MV-4-11 (cell line): ENCODE results near the gene INPP5D.
"Not testable (repeated sequence)": the region's sequence is repeated elsewhere in the genome, so short reads cannot be mapped to it uniquely, and the experiment has no call there.

ENCODE experiments used
- DNase-seq: peaks from one replicate; lab custom pipeline; 2025; lab: John Stamatoyannopoulos, UW

Gene INPP5D

DNA sequence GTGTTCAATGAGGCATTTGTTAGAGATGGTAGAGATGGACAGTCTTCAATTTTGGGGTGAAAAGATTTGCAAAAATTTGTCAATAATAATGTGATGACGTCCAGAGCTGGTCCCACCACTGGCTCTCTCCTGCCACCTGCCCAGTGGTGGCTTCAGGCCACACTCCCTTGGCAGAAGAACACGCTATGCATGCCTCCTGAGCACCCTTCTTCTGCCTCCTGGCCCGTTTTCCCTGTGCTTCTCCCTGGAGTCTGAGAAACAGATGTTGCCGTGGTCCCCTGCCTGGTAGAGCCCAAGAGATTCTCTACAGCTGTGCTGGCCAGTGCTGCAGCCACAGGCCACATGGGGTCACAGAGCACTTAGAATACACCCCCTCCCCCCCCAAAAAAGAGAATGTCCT, 33.6 kb downstream of the INPP5D start:
- no peak for DNase-seq

DNA sequence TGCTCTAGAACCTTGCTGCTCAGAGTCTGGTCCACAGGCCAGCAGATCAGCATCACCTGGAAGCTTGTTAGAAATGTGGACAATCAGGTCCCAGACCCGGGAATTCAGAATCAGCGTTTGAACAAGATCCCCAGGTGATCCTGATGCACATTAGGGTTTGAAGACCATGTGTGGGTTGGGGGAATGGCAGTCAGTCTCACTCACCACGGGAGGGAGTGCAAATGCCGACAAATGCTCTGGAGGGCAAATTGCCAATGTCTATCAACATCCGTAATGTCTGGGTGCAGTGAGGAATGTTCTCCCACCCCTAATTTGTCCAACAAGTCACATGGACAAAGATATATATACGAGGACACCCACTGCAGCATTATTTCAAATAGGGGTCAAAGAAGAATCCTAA, 34.5 kb downstream of the INPP5D start:
- DNase-seq: no peak

DNA sequence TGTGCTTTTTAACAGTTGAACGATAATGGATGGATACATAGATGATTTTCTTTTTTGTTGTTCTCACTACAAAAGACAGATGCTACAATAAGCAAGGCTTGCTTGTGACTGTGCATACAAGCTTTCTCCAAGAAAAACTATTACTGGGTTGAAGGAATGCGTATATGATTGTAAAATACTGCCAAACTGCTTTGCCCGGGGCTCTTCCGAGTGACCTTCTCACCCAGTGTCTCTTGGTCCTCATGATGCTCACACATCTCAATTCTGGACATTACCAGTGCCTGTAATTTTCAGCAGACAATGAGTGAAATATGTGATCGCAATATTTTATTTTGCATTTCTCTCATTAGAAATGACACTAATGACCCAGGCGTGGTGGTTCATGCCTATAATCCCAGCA, 35.9 kb downstream of the INPP5D start:
- DNase-seq: no peak

DNA sequence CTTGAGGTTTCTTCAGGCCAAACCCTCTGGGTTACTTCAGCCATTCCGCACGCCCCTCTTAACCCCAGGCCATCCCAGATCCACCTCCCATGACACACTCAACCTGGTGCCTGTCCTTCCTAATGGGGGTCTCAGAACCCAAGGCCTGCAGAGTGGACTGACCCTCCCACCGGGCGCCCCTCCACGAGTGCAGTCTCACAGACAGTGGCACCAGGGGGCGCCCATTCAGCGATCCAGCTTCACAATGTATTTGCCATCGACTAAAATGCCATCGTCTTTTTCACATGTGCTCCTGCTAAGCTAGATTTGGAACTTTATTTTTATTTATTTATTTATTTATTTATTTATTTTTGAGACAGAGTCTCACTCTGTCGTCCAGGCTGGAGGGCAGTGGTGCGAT, 38.5 kb downstream of the INPP5D start:
- DNase-seq: no peak

DNA sequence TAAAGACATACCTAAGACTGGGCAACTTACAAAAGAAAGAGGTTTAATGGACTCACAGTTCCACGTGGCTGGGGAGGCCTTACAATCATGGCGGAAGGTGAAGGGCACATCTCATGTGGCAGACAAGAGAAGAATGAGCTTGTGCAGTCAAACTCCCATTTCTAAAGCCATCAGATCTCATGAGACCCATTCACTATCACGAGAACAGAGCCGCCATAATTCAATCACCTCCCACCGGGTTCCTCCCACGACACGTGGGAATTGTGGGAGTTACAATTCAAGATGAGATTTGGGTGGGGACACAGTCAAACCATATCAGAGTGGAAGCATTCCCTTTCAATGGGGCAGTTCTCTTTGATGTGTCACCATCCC, 39.7 kb downstream of the INPP5D start:
- DNase-seq: not testable (repeated sequence)

DNA sequence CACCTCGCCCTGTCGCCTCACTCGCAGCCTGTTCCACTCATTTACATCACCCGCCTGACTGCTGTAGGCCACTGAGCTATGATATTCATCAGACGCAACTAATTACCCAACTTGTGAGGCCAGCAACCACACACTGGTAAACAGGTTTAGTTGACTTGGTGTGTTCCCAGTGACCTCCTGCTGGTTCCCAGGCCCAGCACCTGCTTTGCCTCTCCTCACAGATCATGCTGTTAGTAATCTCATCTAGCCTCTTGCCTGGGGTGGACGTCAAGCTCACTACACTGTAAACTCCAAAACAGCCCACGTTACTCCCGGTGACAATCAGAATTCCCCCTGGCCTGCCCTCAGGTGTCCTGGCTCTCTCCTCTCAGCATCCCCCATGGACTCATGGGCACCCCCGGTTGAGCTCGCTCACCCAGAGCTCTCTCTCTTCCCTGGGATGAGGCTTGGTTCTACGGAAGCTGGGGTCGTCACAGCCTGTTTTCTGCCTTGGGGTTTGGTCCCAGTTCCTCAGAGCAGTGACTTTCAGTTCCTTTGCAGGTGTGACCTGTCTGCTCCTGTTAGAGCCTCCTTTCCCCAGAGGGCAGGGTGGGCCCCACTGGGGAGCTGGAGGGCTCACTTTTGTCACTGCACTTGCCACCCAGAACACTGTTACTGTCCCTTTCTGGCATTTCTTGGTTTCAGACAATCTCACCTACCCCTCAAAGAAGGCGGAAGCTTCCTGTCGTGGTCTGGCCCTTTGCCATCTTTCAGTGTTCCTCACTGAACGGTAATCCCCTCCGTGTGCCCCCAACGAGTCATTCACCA, 40.3 kb downstream of the INPP5D start:
- DNase-seq: peak; percentile 56

DNA sequence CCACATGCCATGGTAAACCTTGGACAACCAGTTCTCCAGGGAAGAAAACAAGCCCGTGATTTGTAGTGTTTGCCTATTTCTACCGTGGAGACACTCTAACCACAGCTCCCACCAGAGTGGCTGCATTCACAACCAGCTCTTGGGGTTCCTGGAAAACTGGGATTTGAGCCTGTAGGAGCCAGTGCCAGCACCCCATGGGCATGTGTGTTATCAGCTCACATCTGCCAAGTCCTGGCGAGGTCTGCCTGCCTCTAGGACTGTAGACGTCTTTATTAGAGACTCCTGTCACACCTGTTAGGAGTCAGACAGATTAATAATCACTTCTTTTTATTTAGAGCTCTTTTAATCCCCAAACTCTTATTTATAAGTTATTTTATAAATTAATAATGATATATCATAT, 41.0 kb downstream of the INPP5D start:
- no peak for DNase-seq

DNA sequence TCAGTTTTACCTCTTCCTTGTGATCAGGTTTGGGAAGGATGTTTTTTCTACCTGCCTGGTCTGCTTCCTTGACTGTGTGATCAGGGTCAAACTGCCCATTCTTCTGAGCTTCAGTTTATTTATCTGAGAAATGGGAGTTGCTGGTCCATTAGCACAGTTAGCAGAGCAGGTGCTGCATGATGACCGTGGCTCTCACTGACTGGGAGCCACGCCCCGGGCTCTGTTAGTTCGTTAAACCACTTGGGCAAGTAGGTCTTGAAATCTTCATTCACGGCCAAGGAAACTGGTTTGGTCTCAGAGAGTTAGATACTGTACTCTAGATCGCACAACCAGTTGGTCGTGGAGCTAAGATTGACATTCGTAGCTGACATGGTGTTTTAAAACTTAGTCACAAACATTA, 41.7 kb downstream of the INPP5D start:
- no peak for DNase-seq

DNA sequence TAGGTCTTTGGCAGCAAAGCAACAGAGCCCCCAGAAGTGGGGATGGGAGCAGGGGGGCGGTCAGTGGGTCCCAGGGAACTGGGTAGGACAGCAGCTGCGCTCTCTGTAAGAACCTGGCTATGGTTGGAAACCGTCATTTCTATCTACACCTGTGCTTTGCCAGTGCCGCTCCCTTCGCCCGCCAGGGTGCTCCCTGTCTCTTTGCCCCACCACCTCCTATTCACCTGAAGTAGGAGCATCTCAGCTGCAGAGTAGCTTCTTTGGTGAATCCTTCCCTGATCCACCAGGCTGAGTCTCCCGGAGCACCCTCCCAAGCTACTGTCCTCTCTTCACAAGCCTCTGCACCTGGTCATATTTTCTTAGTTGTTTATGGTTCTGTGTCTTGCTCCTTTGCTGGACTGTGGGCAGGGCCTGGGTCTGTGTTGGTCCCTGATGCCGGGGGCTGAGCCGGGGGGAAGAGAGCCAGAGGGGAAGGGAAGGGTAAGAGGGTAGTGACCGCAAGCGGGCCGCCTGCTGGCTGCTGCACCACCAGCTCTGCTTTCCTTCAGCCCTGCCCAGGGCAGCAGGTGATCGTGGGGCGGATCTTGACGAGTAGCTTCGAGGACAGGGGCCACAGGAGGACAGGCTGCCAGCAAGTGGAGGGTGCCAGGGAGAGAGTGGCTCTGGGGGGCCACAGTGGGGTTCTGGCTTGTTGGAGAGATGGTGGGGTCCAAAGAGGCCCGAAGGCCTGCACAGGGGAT, 45.2 kb downstream of the INPP5D start:
- DNase-seq: no peak

DNA sequence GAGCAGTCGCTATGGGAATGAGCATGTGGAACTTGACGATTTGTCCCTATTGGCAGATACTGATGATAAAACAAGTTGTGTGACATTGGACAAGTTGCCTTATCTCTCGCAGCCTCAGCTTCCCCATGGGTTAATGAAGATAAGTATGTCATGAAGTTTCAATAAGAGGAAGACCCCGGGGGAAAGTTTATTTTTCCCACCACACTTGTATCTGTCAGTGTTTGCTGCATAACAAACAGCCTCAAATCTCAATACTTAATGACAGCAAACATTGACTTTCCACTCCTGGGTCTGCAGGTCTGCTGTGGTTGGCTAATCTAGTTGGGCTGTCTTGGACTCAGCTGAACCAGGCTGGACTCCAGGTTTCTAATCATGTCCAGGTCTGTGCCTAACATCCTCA, 45.8 kb downstream of the INPP5D start:
- no peak for DNase-seq

DNA sequence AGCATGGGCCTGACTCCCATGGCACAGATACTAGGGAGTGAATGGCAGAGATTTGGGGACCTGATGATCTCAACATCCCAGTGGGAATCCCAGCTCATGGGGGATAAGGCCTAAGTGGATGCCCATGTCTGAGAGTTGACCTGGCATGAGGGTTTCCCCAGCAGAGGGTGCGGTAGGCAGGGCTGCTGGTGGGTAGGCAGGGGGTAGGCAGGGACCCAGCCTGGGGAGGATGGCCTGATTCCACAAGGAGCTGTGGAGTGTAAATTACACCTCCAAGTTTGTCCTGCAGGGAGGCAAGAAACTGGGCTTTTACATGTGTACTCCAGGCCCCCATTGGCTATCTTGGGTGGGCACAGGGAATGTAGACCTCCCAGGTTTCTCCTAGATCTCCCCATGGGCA, 46.9 kb downstream of the INPP5D start:
- no peak for DNase-seq

DNA sequence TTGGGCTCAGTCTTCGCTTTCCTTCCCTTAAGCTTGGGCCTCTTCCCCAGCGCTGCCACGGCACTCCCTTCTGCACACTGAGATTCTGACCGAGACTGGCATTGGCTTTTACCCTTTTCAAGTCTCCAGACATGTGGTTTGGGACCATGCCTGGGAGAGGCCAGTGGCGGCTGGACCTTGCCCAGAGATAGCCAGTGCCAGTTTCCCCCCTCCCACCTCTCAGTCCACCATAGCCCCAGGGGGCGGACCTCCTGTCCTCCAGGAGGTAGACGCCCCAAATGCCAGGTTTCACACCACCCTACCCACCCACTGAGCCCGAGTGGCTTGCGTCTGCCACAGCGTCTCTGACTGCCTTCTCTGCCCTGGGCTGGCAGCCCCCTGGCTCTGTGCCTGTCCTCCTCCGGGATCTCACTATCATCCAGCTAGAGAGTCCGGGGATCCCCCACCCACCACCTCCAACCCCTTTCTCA, 47.7 kb downstream of the INPP5D start:
- no peak for DNase-seq

DNA sequence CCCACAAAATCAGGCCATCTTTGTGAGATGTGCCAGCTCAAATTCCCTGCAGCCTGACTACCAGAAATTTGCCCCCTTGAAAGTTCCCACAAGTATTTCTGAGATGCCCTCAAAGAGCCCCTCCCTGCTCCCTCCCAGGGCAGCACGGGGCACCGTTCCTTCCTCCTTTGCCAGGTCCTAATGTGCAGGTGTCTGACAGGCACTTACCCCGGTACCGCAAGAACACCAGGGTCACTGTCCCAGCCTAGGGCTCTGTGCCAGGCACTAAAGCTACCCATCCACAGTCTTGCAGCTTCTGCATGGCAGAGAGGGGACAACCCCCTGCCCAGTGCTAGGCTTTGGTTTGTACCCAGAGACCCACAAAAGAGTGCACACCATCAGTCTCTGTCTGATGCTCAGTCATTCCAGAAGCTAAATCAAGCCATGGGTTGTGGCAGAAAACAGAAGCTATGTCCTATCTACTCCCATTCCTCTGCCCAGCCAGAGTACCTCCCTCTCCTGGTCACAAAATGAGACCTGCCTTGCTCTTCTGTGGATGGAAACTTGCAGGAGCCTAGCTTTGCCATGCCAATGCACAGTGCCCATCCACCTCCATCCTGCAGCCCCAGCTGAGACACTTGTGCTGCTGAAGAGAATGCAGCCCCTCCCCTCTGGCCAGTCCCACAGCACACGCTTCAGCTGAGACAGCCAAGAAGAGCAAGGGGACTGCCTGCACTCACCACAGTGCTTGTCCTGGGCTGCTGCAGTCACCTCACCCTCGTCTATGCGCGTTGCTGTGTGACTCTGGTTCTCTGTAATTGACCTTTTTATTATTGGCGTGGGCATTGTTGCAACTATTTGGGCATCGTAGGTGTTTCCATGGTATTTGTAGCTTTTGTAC, 48.7 kb downstream of the INPP5D start:
- no peak for DNase-seq

DNA sequence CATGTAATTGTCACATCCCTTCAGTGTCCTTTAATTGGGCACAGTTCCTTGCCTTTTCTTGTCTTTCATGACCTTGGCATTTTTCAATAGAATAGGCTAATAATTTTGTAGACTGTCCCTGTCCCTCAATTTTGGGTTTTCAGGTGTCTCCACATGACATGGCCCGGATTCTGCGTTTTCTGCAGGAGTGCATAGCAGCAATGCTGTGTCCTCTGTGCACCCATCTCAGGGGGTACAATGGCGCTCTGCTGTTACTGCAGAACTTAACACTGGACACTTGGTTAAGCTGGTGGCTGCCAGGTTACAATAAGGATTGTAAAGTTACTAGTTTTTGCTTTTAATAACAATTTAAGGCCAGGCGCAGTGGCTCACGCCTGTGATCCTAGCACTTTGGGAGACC, 51.3 kb downstream of the INPP5D start:
- no peak for DNase-seq

DNA sequence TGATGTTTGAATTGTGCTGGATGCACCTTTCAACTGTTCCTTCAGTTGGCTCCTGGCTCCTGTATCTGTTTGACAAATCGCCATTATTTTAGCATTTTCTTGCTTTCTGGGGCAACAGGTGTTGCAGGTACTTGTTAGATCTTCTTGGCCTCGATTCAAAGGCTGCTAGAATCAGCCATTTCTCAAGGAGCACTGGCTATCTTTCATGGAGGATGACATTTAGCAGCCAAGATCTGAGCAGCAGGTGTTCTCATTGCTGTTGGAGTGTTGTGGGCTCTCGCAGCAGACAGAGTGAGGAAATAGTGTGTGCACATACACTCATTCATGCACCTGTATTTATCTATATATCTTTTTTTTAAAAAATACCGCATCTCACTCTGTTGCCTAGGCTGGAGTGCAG, 52.2 kb downstream of the INPP5D start:
- DNase-seq: no peak

DNA sequence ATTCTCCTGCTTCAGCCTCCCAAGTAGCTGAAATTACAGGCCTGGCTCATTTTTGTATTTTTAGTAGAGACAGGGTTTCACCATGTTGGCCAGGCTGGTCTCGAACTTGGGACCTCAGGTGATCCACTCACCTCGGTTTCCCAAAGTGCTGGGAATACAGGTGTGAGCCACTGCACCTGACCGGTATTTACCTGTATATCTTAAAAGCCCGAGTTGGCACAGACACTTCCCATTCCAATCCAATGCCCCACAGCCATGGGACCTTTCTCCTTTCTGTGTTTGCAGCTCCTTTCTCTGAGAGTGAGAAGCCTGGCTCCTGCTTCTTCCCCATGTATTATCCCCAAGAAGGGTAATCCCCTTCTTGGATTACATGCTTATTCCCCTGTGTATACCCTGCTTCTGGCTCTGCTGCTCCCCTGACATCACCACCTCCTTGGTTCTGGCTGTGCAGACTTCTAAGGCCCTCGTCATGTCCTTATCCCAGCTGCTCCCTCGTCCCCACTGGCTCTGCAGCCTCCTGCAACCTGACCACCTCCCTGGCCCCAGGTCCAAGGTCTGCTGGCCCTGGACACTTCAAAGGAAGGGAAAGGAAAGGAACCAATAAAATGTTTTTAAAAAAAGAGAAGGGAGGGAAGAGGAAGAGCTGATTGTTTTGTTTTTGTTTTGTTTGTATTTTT, 52.8 kb downstream of the INPP5D start:
- DNase-seq: no peak

DNA sequence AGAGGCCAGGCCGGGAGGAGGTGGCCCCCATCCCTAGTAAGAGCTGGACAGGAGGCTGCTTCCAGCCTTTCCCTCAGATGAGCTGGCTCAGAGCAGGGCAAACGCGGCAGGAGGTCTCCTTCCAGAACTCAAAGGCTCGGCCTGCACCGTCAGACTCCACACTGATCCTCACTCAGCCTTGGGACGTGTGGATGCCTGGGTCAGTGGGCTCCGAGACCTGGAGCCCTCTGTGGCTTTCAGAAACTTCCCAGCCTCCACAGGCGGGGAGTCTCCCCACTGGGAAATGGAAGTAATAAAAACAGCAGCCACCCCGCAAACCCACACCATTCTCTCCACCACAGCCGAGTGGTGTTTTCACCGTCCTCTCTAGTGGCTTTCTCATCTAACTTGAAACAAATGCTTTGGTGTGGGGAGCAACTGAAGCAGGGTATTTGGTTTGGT, 54.3 kb downstream of the INPP5D start:
- peak; percentile 5 for DNase-seq

DNA sequence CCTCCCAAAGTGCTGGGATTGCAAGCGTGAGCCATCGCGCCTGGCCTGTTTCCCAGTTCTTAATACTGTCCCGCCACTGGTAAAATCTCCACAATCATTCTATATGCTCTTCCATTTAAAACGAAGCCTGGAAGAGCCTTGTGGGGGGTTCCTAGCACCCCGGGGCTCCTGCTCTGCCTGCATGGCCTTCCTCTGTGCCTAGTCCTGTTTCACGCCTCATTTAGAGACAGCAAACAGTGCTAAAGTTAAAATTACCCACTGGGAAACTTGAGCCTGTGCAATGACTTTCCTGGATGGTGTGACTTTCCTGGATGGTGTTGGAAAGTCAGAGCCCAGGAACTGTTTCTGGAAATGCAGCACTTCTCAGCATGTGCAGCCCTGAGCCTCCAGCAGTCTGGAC, 55.0 kb downstream of the INPP5D start:
- DNase-seq: no peak

DNA sequence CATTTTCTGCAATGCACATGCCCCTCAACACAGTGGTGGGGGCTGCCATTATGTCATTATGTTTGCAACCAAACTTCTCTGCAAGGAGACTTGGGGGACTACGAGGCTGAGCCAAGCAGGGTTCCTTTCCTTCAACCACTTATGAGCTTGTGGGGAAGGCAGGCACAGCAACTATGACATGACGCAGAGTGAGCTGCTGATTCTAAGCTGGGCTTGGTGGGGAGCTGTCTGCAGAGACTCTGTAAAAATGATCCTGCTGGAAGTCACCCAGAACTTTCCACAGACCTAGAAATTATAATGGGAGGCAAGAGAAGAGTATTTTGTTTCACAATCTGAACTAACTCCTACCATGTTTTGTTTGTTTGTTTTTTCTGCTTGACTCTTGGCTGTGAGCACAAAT, 55.6 kb downstream of the INPP5D start:
- DNase-seq: no peak

DNA sequence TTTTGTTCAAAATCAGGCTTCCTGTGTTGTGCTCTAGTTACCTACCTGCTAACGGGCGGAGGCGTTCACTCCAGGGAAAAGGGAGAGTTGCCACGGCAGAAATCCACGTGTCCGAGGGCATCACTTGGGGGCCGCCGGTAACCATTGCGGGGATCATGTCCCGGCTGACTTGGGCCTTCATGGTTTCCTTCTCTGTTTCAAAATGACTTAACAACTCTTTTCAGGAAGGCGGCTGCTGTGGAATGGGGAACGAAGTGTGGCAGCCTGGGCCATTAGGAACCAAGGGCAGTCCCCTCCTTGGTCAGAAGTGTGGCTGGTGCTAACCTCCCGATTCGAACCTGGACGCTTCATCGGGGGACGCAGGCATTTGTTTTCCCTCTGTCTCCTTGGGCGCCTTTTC, 56.8 kb downstream of the INPP5D start:
- no peak for DNase-seq

DNA sequence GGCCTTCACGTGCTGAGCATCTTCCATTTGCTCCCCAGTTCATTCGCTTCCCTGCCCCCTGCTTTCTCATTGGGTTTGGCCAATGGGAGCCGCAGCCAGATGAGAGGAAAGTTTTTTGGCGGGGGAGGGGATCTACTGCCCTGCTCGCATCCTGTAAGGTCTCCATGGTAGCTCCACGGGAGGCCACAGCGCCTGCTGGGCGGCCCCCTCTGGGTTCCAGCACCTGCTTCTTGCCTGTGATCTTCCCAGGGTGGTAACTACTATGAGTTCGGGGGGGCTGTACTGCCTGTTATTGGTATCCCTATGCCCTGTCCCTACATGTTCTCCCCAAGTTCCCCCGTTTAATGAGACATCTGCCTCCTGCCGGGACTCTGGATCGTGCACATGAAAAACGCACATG, 57.2 kb downstream of the INPP5D start:
- no peak for DNase-seq
